ENCODE data around the gene GAS7. TPM values are rescaled to one million over a fixed set of nuclear protein-coding genes. Genes with fewer than 3 reads are reported as not detected.

Gene GAS7
- total RNA-seq, 4 donors from 2014 or later: 62.6 to 122 (median 77.0) TPM

GRCh38 chr17:9887508-9887907 is 310.9 kb downstream of the GAS7 start:
- ATAC-seq: no peak
- Histone ChIP-seq H3K9me3 (peaks cover 0 to 19% (median 0%) of the 10 kb centered on the region in 3 donors), H3K36me3 (no peaks in the 10 kb centered on the region), H3K4me1 (no peaks in the 10 kb centered on the region), H3K4me3 (no peak overlapping the region), H3K27ac (no peak overlapping the region), H3K27me3 (no peaks in the 10 kb centered on the region)
- no peak for TF ChIP-seq CTCF (IDR thresholded peaks at IDR 0.05)
- no peak for TF ChIP-seq POLR2AphosphoS5 (IDR thresholded peaks at IDR 0.05)
- WGBS, 2 donors (ENCODE audit: low coverage in 1 of 2): 88 to 97% methylated on average over 4 to 8 of the region's 8 CpGs

- WGBS, 2 donors (ENCODE audit: low coverage in 1 of 2): 67 to 87% methylated on average over 1 to 5 of the region's 5 CpGs
- H3K9me3 ChIP-seq: peaks cover 0 to 25% (median 0%) of the 10 kb centered on the region in 3 donors
- H3K4me1 ChIP-seq: no peaks in the 10 kb centered on the region
- H3K36me3 ChIP-seq: no peaks in the 10 kb centered on the region
- ATAC-seq: no peak
- no peaks in the 10 kb centered on the region for H3K27me3 ChIP-seq
- no peak for TF ChIP-seq POLR2A (IDR thresholded peaks at IDR 0.05)
- TF ChIP-seq POLR2AphosphoS5 (IDR thresholded peaks at IDR 0.05): no peak
- no peak for TF ChIP-seq EP300 (IDR thresholded peaks at IDR 0.05)
- no peak for TF ChIP-seq CTCF (IDR thresholded peaks at IDR 0.05)
- H3K4me3 ChIP-seq: no peak overlapping the region
- H3K27ac ChIP-seq: no peak overlapping the region
These were observed 312.1 kb downstream of the GAS7 start for GRCh38 chr17:9886141-9886930.

- H3K4me1 ChIP-seq: no peaks in the 10 kb centered on the region
- H3K4me3 ChIP-seq: no peak overlapping the region
- no peaks in the 10 kb centered on the region for H3K36me3 ChIP-seq
- TF ChIP-seq EP300 (IDR thresholded peaks at IDR 0.05) (no peak), CTCF (IDR thresholded peaks at IDR 0.05) (no peak), POLR2A (IDR thresholded peaks at IDR 0.05) (no peak), POLR2AphosphoS5 (IDR thresholded peaks at IDR 0.05) (no peak)
- H3K27ac ChIP-seq: no peak overlapping the region
- H3K27me3 ChIP-seq: no peaks in the 10 kb centered on the region
- H3K9me3 ChIP-seq: peaks cover 0 to 25% (median 0%) of the 10 kb centered on the region in 3 donors
- ATAC-seq: no peak
These were observed 315.0 kb downstream of the GAS7 start for GRCh38 chr17:9883451-9883850.

- H3K4me3 ChIP-seq: no peak overlapping the region
- no peaks in the 10 kb centered on the region for H3K36me3 ChIP-seq
- ATAC-seq: no peak
- H3K9me3 ChIP-seq: peaks cover 0 to 25% (median 0%) of the 10 kb centered on the region in 3 donors
- no peak overlapping the region for H3K27ac ChIP-seq
- no peaks in the 10 kb centered on the region for H3K27me3 ChIP-seq
- WGBS, 2 donors (ENCODE audit: low coverage in 1 of 2): 40 to 92% methylated on average over 2 to 3 of the region's 3 CpGs
- TF ChIP-seq POLR2AphosphoS5 (IDR thresholded peaks at IDR 0.05): no peak
- no peak for TF ChIP-seq CTCF (IDR thresholded peaks at IDR 0.05)
- no peak for TF ChIP-seq POLR2A (IDR thresholded peaks at IDR 0.05)
- TF ChIP-seq EP300 (IDR thresholded peaks at IDR 0.05): no peak
- H3K4me1 ChIP-seq: peaks cover under 1 to 8% (median 7%) of the 10 kb centered on the region in 3 donors
These were observed 317.8 kb downstream of the GAS7 start for GRCh38 chr17:9880582-9880999.

All from gastroesophageal sphincter (tissue), 4 donors.